Measurements from ENCODE around the gene EGR2. TPM values are rescaled to one million over a fixed set of nuclear protein-coding genes. Genes with fewer than 3 reads are reported as not detected.

The EGR2 gene
- total and polyA plus RNA-seq, 3 donors from 2014 or later, result 6.8 to 8.8 (median 6.8) TPM

DNA sequence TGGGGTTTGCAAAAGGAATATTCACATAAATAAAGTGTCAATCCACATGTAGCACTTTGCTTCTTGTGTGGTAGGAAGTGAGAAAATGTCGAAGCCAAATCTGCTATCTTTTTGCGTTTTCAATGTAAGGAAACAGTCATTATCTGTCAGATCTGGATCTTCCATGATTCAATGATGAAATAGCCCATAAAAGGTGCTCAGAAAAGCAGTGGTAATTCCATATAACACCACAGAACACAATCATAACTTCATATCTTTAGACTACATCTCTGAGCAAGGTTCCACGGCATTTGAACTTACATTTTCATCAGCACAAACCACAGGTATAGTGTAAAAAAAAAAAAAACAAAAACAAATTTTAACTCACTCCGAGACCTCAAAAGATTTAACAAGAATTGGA is 39.9 kb upstream of the EGR2 start:
- intact Hi-C loops (cut with DNase I; ENCODE audit: low total_unique reads), result no loop called here
- no peak for TF ChIP-seq POLR2A (IDR thresholded peaks at IDR 0.05)
- TF ChIP-seq, protein P1, sequence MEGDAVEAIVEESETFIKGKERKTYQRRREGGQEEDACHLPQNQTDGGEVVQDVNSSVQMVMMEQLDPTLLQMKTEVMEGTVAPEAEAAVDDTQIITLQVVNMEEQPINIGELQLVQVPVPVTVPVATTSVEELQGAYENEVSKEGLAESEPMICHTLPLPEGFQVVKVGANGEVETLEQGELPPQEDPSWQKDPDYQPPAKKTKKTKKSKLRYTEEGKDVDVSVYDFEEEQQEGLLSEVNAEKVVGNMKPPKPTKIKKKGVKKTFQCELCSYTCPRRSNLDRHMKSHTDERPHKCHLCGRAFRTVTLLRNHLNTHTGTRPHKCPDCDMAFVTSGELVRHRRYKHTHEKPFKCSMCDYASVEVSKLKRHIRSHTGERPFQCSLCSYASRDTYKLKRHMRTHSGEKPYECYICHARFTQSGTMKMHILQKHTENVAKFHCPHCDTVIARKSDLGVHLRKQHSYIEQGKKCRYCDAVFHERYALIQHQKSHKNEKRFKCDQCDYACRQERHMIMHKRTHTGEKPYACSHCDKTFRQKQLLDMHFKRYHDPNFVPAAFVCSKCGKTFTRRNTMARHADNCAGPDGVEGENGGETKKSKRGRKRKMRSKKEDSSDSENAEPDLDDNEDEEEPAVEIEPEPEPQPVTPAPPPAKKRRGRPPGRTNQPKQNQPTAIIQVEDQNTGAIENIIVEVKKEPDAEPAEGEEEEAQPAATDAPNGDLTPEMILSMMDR (IDR thresholded peaks at IDR 0.05), result no peak

DNA sequence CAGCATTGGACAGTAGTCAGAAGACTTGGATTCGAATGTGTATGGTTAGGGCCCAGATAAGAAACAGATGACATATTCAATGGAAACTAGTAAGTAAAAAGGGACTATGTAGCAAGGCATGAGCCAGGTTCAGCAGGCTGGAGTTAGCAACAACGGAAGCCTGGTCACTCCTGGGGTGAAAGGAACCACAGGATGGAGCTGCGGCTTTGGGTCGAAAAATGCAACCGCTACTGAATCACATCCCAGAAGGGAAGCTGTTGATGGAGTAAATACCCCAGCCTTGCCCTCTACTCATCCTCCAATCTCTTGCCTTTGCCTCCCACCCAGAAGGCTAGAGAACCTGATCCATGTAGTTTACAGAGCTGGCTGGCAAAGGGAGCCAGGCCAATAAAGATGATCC is 37.5 kb upstream of the EGR2 start:
- intact Hi-C loops (cut with DNase I; ENCODE audit: low total_unique reads), result no loop called here
- Histone ChIP-seq H3K9me3 (no peaks in the 10 kb centered on the region), H3K4me3 (no peak overlapping the region), H3K4me1 (no peaks in the 10 kb centered on the region), H3K27ac (no peak overlapping the region), H3K36me3 (ENCODE audit: low read depth, missing control alignments) (no peaks in the 10 kb centered on the region), H3K27me3 (no peaks in the 10 kb centered on the region)
- 79 to 86% methylated on average over 5 of the region's 5 CpGs for WGBS, 2 donors
- no peak for TF ChIP-seq POLR2A (IDR thresholded peaks at IDR 0.05)
- TF ChIP-seq, protein P1 (IDR thresholded peaks at IDR 0.05), result no peak
- no peak for DNase-seq

More for the DNA sequence above, 39.9 kb upstream of the EGR2 start:
- Histone ChIP-seq H3K4me3 (no peak overlapping the region), H3K27ac (no peak overlapping the region), H3K9me3 (no peaks in the 10 kb centered on the region), H3K27me3 (no peaks in the 10 kb centered on the region), H3K36me3 (ENCODE audit: low read depth, missing control alignments) (no peaks in the 10 kb centered on the region), H3K4me1 (no peaks in the 10 kb centered on the region)
- DNase-seq, result no peak
- 80 to 82% methylated on average over 4 of the region's 4 CpGs for WGBS, 2 donors

DNA sequence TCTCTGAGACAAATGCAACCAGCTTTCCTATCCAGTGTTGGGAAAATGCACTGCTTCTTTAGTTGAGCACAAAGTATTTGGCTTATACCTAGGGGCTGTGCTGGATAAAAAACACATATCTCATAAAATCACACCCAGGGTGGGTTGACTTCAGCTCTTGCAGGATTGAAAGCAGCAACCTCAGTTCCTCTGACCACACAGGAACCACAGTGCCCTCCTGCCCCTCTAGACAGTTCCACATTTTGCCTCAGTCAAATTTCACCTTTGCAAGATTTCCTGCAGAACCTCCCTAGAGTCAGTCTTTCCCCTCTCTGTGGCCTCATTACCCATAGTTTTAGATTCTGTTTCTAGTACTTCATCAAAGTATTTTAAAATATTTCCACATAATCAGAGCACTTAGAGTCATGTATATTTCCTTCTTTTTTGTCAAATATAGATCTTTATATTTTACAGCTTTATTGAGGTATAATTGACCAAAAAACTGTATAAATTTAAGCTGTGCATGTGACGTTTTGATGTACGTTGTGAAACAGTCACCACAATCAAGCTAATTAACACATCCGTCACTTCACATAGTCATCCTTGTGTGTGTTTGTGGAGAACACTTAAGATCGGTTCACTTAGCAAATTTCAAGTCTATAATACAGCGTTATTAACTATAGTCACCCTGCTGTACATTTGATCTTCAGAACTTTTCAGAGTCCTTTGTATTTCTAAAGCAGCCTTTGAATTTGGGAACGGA is 37.0 kb upstream of the EGR2 start:
- no peak overlapping the region for H3K27ac ChIP-seq
- H3K27me3 ChIP-seq, result no peaks in the 10 kb centered on the region
- no peaks in the 10 kb centered on the region for H3K4me1 ChIP-seq
- intact Hi-C loops (cut with DNase I; ENCODE audit: low total_unique reads), result no loop called here
- TF ChIP-seq, protein P1 (IDR thresholded peaks at IDR 0.05), result no peak
- no peak for TF ChIP-seq POLR2A (IDR thresholded peaks at IDR 0.05)
- H3K4me3 ChIP-seq, result no peak overlapping the region
- H3K9me3 ChIP-seq, result no peaks in the 10 kb centered on the region
- 78 to 88% methylated on average over 6 of the region's 6 CpGs for WGBS, 2 donors
- no peaks in the 10 kb centered on the region for H3K36me3 ChIP-seq (ENCODE audit: low read depth, missing control alignments)
- no peak for DNase-seq

DNA sequence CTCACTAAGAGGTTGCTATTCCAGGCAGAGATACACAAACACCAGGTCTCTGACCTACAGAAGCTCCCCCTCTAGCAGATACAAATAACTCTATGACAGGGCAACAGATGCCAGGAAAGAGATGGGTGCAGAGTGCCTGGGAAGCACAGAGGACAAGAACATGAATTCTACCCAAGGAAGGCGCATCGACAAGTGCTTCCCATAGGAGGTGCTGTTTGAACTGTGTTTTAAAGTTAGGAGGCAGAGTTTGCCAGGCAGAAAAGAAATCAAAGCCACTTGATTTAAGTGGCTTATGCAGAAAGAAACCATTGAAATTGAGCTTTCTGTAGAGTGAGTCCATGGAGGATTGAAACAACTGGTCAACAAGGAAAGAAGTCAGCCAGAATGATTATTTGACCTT is 35.3 kb upstream of the EGR2 start:
- no peak for TF ChIP-seq POLR2A (IDR thresholded peaks at IDR 0.05)
- TF ChIP-seq, protein P1 (IDR thresholded peaks at IDR 0.05), result no peak
- Histone ChIP-seq H3K4me3 (no peak overlapping the region), H3K4me1 (no peaks in the 10 kb centered on the region), H3K9me3 (no peaks in the 10 kb centered on the region), H3K36me3 (ENCODE audit: low read depth, missing control alignments) (no peaks in the 10 kb centered on the region), H3K27ac (no peak overlapping the region), H3K27me3 (no peaks in the 10 kb centered on the region)
- intact Hi-C loops (cut with DNase I; ENCODE audit: low total_unique reads), result no loop called here
- DNase-seq, result peak; percentile 17
- WGBS, 2 donors, result 70 to 90% methylated on average over 2 of the region's 2 CpGs

DNA sequence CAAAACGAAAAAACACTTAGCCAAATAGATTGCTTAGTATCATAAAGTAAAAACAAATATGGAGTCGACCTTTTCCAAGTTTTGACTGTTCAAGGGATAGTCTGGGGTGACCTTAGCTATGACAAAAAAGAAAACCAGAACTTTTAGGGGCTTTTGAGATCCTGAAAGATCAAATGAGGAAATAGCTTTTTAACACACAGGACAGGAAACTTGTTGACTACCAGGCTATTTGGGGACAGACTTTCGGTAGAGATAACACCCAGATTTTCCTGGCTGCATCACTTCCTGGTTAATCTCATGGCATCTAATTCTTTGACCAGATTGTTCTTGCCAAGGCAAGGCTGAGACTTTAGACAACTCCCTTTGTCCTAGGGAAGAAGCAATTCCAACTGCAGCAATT is 34.5 kb upstream of the EGR2 start:
- Histone ChIP-seq H3K27me3 (no peaks in the 10 kb centered on the region), H3K4me3 (no peak overlapping the region), H3K36me3 (ENCODE audit: low read depth, missing control alignments) (no peaks in the 10 kb centered on the region), H3K4me1 (no peaks in the 10 kb centered on the region), H3K9me3 (no peaks in the 10 kb centered on the region), H3K27ac (no peak overlapping the region)
- intact Hi-C loops (cut with DNase I; ENCODE audit: low total_unique reads), result no loop called here
- no peak for TF ChIP-seq POLR2A (IDR thresholded peaks at IDR 0.05)
- TF ChIP-seq, protein P1 (IDR thresholded peaks at IDR 0.05), result no peak
- no peak for DNase-seq
- 75 to 82% methylated on average over 3 of the region's 3 CpGs for whole genome bisulfite sequencing, 2 donors

All from testis (tissue), 3 donors.